C4-2B (cell line): ENCODE measurements around the gene ACOT7.

ENCODE experiments used
- ZFX ChIP-seq: fragments of 450-650 bp; IDR thresholded peaks from 2 replicates; pipeline ENCODE4 v1.6.1; 2017
- TF ChIP-seq, protein P1 (sequence below): fragments of 450-650 bp; conservative IDR thresholded peaks from 2 replicates; pipeline ENCODE4 v1.5.1; 2017; ENCODE audit warnings: mild to moderate bottlenecking

DNA sequence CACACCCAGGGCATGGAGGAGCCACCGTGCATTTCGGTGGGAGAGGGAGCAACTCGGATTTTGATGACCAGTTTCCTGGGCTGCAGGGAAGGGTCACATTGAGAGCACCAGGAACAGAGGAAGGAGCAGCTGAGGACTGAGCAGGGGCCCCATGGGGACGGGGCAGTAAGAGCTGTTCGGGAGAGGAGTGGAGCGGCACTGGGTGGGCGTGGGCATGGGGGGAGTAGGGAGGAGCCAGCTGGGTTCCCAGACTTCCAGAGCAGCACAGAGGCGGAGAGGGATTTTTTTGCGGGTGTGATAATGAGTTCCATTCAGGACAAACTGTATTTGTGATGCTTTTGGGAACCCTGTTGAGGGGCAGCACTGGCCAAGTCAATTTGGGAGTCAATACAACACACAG lies 115.3 kb downstream of the ACOT7 start:
- TF ChIP-seq, protein P1, sequence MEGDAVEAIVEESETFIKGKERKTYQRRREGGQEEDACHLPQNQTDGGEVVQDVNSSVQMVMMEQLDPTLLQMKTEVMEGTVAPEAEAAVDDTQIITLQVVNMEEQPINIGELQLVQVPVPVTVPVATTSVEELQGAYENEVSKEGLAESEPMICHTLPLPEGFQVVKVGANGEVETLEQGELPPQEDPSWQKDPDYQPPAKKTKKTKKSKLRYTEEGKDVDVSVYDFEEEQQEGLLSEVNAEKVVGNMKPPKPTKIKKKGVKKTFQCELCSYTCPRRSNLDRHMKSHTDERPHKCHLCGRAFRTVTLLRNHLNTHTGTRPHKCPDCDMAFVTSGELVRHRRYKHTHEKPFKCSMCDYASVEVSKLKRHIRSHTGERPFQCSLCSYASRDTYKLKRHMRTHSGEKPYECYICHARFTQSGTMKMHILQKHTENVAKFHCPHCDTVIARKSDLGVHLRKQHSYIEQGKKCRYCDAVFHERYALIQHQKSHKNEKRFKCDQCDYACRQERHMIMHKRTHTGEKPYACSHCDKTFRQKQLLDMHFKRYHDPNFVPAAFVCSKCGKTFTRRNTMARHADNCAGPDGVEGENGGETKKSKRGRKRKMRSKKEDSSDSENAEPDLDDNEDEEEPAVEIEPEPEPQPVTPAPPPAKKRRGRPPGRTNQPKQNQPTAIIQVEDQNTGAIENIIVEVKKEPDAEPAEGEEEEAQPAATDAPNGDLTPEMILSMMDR, result no peak
- no peak for TF ChIP-seq ZFX
